HG03196 (cell line): ENCODE measurements around the gene STK32B.

Experiments used
- ATAC-seq: cut with Tn5 transposase; IDR thresholded peaks from one replicate; pipeline ENCODE4 v1.9.1; 2021; ENCODE audit not compliant: unreplicated experiment

The STK32B gene

DNA sequence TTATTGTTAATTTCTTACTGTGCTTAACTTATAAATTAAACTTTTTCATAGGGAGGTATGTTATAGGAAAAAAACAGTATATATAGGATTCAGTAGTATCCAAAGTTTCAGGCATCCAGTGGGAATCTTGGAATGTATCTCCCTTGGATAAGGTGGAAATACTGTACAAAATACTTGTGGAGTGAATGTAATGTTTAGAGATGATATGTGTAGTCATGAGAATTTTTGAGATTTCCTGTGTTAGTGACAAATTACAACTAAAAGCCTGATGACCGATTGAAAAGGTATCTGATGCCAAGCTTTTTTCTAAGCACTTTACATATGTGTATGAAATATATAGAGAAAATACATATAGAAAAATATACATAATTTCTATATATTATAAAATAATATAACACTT lies 69.2 kb downstream of the STK32B start:
- ATAC-seq, result no peak

DNA sequence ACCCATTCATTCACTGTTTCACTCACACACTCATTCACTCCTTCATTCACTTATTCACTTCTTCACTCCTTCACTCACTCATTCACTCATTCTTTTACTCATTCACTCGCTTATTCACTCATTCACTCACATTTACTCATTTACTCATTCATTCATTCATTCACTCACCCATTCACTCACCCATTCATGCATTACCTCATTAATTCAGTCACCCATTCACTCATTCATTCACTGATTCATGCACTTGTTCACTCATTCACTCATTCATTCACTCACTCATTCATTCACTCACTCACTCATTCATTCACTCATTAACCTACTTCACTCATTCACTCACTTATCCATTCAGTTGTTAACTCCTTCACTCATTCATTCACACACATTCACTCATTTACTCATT lies 70.8 kb downstream of the STK32B start:
- ATAC-seq, result no peak

DNA sequence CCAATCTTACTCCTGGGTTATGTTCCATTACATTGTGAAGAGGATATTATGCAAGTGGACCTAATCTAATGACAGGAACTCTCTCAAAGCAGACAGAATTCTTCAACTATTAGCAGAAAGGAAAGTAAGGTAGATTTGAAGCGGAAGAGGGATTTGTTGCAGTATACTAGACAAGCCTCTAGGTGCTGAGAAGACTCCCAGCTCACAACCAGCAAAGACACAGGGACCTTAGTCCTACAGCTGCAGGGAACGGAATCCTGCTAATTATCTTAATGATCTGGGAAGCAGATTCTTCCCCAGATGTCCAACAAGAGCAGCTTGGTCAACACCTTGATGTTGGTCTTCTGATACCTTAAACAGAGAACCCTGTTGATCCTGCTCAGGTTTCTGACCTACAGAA lies 73.6 kb downstream of the STK32B start:
- no peak for ATAC-seq

DNA sequence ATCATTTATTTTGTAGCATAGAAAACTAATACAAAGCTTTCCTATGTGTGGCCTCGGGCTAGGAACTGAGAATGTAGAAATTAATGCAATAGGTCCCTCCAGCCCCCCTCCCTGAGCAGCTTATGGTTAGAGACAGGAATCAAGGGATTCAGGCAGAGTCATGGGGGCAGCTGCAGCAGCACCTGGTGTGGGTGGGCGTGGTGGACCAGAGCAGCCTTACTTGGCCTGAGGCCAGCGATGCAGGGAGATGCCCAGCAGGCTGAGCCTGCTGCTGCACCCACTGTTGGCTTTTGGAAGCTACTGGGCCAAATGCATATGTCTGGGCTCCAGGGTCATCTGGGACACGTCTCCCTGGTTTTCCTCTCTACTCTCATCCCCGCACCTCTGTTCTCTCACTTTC lies 74.0 kb downstream of the STK32B start:
- ATAC-seq, result no peak

DNA sequence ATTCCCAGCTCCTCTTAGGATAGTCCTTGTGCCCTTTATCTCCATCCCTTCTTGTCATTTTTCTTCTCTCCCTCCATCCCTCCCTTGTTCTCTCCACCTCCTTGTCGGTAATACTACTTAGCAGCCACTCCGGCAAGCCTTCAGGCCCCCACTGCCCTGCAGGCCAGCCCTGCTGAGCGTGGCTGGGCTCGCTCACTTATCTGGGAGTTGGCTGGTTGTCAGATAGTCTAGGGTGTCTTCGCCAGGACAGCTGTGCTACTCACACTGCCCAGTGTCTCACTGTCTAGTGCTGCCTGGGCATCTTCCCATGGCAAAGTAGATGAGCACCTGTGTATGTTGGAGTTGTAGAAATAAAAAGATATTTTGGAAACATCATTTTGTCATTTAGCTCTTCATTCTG lies 75.0 kb downstream of the STK32B start:
- no peak for ATAC-seq

DNA sequence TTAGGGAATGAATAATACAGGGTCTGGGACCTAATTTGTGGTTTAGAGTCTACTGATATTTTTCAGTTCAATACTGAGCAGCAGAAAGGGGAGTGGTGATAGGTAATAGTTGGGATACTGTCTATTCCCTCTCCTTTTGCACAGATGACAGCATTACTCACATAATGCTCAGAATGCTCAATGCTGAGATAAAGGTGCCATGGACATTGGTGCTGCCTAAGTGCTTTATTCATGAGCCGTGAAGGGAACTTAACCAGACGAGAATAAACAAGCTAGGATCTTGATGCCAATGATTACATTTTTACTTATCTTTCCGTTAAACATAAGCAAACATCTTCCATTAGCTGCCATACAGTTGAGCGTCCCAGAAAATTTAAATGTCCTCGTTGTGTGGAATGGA lies 75.6 kb downstream of the STK32B start:
- ATAC-seq, result no peak

DNA sequence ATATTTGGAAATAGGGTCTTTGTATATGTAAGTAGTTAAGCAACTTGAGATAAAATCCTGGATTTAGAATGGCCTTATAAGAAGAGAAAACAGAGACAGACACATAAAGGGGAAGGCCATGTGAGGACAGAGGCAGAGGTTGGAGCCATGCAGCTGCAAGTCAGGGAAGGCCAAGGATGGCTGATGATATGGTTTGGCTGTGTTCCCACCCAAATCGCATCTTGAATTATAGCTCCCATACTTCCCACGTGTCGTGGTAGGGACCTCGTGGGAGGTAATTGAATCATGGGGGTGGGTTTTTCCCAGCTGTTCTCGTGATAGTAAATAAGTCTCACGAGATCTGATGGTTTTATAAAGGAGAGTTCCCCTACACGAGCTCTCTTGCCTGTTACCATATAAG lies 76.3 kb downstream of the STK32B start:
- no peak for ATAC-seq

DNA sequence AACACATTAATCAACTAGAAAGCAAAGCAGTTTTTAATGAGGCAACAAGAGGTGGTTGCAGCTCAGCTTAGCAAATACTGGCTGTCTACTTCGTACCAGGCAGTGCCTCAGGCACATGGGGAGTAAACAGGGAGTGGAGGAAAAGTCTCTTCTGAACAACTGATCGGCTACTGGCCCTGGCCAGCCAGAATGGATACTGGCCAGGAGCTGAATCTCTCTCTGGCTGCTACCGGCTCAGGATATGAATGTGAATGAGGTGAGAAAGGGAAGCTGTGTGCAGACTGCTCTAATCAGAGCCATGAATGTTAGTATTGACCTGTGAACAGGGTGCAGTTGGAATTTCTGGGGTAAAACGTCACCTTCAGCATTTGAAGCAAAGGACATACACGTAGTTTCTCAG lies 77.3 kb downstream of the STK32B start:
- no peak for ATAC-seq

DNA sequence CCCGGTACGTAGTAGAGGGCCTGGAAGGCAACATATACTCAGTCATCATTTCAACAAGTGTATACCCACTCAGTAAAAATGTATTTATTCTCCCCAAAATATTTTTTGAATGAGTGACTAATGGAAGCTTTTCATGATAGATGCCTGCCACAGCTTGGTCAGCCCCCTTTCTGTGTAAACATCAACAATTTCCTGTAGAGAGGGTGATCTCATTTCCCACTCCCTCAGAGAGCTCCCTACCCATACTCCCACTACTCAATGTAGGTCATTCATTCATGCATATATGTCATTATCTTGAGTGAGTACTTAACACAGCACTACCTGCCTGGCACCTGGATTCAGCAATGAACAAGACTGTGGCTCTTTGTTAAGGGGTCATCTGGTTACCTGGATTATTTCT lies 81.9 kb downstream of the STK32B start:
- ATAC-seq, result no peak

DNA sequence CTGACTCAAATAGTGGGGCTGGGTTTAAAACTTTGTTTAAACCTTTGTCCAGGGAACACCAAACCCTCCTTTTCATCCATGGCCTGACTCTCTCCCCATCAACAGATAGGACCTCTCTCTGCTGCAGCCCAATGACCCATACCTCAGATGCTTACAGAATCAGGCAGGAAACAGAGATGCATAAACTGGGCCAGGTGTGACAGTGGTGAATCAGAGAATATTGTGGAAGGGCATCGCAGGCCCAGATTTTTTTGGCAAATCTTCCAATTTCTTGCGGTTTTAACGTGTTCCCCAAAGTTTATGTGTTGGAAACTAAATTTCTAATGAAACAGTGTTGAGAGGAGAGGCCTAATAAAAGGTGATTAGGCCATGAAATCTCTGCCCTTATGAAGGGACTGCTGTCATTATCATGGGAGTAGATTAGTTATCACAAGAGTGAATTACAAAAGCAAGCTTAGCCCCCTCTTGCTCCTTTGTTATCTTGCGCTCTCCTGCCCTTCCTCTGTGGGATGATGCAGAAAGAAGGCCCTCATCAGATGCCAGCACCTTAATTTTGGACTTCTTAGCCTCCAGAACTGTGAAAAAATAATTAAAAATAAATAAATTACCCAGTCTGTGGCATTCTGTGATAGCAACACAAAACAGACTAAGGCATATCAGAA lies 82.8 kb downstream of the STK32B start:
- ATAC-seq, result no peak

DNA sequence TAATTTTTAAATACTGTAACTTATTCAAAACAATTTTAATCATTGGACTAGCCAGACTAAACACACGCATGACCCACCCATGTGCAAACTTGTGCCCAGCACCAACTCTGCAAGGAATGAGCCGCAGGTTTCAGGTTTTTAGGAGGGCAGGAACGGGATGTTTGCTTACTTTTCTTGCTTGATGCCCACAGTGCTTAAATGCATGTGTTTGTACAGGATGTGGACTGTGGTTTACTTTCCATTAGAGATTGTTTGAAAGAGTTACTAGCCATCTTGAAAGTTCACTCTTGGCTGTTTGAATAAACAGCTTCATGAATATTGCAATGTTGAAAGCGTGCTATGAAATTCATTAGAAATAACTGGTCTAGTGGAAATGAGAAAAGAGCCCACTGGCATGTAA lies 83.3 kb downstream of the STK32B start:
- ATAC-seq, result no peak

DNA sequence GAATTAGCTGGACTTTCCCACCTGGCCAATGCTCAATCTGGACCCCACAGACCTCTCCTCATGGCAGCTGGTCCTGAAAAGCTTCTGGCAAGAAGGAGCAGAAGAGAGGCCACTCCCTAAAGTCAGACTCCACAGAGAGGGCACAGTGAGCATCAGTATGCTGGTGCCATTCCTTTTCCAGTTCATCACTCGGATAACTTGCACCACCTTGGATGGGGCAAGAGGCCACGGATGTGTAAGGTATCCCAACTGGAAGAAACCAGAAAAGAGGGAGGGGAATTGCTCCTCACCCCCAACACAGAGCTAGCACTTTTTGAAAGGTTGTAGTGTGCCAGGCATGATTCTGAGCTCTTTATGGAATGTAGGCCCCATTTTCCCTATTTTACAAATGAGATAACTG lies 85.9 kb downstream of the STK32B start:
- no peak for ATAC-seq

DNA sequence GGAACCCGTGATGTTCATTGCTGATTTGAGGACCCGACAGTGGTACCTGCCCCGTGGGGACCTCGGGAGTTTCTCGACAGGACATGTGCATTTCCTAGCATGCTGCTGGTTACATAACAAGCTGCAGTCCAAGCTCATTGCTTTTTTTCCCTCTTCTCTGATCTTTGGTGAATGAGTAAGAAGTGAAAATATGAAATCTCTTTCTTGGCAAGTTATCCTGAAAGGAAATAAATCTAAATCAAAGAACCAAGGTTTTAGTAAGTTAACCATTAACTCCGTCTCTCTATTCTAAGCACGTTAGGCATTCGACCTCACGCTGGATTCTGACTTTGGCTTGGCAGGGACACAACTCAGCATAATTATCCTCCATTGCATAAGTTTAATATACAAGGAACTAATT lies 86.6 kb downstream of the STK32B start:
- ATAC-seq, result no peak

DNA sequence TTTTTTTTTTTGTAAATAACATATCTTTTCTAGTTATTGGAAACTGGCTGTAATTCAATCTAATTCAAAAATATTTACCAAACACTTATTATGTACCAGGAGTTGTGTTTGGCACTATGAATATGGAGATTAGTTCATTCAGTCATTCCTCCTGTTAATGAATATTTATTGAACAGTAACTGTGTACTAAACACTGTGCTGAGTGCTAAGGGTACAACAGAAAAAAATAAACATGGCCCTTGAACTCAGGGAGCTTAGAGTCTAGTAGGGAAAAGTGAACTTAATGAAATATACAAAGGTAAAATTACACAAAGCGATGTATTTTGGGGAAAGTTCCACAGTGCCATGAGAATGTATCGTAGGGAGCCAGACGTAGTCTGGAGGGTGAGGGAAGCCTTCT lies 87.1 kb downstream of the STK32B start:
- no peak for ATAC-seq

DNA sequence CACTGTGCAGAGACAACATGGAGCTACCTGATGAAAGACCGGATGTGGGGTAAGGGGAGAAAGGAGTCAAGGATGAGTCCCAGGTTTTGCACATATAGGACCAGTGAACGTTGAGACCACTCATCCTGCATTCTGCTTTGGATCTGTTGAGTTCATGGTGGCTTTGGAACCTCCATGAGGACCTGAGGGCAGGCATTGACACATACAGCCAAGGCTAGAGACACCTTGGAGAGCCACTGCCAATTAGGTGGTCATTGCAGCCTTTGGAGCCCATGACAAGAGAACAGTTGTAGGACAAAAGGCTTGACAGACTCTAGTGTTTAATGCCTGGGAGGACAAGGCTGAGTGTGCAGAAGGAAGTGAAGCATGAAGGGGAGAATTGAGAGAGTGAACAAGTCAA lies 87.9 kb downstream of the STK32B start:
- no peak for ATAC-seq

DNA sequence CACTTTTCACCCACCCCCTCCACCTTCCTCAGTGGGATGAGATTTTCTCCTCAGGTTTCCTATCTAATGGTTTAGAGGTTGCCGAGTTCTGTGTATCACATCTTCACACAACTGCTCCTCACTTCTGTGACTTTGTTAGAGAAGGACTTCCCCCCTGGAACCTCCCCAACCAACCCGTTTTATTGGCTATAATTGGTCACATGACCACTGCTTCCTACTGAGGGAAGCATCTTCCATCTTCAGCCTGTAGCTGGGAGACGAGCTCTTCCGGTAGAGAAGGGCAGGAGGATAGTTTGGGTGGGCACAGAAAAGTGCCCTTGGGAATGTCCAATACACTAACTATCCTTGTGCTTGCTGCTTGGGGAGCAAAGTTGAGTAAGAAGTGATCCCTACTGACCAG lies 90.5 kb downstream of the STK32B start:
- ATAC-seq, result no peak

DNA sequence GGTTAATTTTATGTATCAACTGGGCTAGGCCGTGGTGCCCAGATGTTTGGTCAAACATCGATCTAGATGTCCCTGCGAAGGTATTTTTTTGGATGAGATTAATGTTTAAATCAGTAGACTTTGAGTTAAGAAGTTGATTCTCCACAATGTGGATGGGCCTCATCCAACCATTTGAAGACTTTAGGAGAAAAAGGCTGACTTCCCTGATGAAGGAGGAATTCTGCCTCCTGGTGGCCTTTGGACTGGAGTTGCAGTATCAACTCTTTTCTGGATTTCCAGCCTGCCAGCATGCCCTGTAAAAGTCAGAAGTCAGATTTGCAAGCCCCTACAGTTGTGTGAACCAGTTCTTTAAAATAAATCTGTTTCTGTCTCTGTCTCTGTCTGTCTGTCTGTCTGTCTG lies 91.4 kb downstream of the STK32B start:
- ATAC-seq, result no peak

DNA sequence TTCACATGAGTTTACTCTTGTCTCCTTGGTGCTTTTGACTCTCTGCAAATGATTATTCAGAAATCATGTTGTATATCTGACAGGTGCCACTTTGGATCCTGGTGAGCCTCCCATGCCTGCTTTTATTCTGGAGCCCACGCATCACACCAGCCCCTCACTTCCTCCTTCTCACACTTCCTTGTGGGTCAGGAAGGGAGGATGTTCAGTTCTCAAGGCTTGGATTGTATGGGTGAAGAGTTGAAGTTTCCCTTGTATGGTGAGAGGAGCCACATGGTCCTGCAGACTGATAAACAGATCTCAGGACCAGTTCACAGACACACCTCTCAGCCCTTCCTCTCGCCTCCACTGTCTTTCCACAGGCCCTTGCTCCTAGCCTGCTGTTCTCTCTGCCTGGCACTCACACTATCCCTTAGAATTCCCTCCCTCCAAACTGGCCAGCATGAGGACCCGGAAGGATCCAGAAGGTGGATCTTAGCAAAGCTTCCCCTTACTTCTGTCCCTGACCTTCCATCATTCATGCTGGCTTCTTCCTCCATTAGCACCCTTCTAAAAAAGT lies 92.1 kb downstream of the STK32B start:
- no peak for ATAC-seq

DNA sequence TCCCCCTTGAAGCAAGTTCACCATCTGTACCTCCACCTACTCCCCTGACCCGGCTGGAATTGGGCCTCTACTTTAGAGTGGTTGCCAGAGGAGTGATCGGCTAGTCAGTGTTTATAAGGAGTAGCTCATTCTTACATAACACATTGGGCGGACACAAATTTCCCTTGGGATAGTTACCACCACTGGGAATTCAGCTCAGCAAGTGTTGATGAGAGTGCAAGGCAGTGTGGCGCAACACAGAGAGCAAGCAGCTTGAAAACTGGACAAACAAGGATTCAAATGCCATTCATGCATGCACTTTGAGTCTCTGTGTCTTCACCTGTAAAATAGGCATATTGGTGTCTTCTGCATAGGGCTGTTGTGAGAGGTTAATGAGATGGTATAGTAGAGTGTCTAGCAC lies 92.7 kb downstream of the STK32B start:
- ATAC-seq, result no peak

DNA sequence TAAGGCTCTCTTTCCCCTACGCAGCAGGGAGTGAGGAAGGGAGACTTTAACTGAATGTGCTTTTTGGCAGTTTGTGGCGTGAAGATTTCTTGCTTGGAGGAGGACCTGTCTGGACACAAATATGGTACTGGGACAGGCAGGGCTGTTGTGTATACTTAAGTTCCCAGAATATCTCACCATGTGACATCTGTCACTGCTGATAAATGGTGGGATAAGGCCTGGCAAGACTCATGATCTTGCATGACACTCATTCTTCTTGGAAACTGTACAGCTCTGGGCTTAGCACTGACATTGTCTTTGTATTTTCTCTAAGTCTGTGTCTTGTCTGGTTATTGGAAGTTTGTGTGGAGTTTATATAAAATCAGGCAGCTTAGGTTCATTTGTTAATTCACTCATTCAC lies 93.1 kb downstream of the STK32B start:
- no peak for ATAC-seq

DNA sequence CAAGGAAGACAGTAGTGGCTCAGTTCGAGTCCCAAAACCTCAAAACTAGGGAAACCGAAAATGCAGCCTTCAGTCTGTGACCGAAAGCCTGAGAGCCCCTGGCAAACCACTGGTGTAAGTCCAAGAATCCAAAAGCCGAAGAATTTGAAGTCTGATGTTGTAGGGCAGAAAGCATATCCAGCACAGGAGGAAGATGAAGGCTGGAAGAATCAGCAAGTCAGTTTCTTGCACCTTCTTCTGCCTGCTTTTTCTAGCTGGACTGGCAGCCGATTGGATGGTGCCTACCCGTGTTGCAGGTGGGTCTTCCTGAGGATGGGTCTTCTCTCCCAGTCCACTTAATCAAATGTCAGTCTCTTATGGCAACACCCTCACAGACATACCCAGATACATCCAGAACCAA lies 95.0 kb downstream of the STK32B start:
- ATAC-seq, result no peak

DNA sequence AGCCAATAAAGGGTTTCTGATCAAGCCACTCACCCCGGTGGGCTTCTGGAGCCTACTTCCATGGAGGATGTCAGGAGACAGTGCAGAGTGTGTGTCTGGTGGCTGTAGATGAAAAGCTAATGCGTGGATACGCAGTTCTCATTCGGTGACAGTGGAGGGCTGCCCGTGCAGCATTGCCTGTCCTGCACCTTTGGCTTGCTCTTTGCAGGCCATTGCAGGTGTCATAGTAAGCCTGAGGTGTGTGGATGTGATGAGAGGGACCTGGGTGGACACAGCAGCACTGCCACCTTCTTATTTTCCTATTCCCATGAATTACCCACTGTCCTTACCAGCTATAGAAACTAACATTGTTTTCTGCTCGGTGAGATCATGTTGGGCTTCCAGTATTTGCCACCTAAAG lies 101.2 kb downstream of the STK32B start:
- ATAC-seq, result no peak

DNA sequence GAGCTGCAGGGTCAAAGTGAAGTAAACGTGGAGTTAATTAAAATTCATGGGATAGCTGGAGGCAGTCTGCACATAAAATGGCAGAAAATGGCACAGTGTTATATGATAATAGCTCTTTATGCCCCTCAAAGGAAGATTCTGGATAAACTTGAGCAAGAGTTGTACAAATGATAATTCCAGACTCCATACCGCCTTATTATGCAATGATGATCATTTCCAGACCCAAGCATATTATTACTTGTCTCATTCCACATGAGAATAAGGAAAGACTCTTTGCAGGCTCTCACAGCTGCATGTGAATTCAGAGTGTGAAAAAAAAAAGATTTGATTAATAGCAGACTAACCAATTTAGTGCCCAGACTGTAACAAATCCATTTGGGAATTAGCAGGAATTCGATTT lies 105.4 kb downstream of the STK32B start:
- no peak for ATAC-seq
